Memory B cell (primary cell): ENCODE data around the gene APOM.
A peak's percentile ranks its signal among the peaks of the same experiment; 100 is the strongest.

Experiments
- ATAC-seq: fragments of 150-1000 bp; cut with Tn5 transposase; 2 replicates; pipeline ENCODE4 v1.10.0; 2021; ENCODE audit warnings: low read depth, mild to moderate bottlenecking, moderate library complexity
- DNase-seq, 2 donors: peaks; one replicate each; pipeline ENCODE4 v3.0.0; 2022; ENCODE audit warnings: low spot score in 2 of 2
- H3K27ac Mint-ChIP-seq: one replicate; pipeline ENCODE4 v1.8.0; 2022; ENCODE audit warnings: mild to moderate bottlenecking, moderate library complexity, mixed read lengths
- H3K27me3 Mint-ChIP-seq: one replicate; pipeline ENCODE4 v1.8.0; 2022; ENCODE audit warnings: mixed read lengths
- H3K36me3 Mint-ChIP-seq: one replicate; pipeline ENCODE4 v1.8.0; 2022; ENCODE audit warnings: mild to moderate bottlenecking, mixed read lengths
- H3K4me1 Mint-ChIP-seq: one replicate; pipeline ENCODE4 v1.8.0; 2022; ENCODE audit warnings: mixed read lengths
- H3K4me3 Mint-ChIP-seq: one replicate; pipeline ENCODE4 v1.8.0; 2022; ENCODE audit warnings: mild to moderate bottlenecking, moderate library complexity, mixed read lengths
- H3K9me3 Mint-ChIP-seq: one replicate; pipeline ENCODE4 v1.8.0; 2022; ENCODE audit warnings: mixed read lengths

APOM gene

GRCh38 chr6:31658983-31659648 lies 3.4 kb downstream of the APOM start:
- Mint-ChIP-seq H3K36me3 (peaks cover 20% of the 10 kb centered on the region), H3K27me3 (no peaks in the 10 kb centered on the region), H3K4me3 (peak overlapping the region; percentile 94)

GRCh38 chr6:31659649-31660380 lies 4.1 kb downstream of the APOM start:
- Mint-ChIP-seq H3K36me3 (peaks cover 23% of the 10 kb centered on the region), H3K9me3 (no peaks in the 10 kb centered on the region), H3K27me3 (no peaks in the 10 kb centered on the region), H3K4me3 (peak overlapping the region; percentile 94), H3K4me1 (peaks cover 69% of the 10 kb centered on the region), H3K27ac (peak overlapping the region; percentile 87)
- DNase-seq = no peak
- peak; percentile 62 for ATAC-seq

More at GRCh38 chr6:31658983-31659648, 3.4 kb downstream of the APOM start:
- ATAC-seq = no peak
- DNase-seq = no peak
- H3K9me3 Mint-ChIP-seq = no peaks in the 10 kb centered on the region
- peak overlapping the region; percentile 87 for H3K27ac Mint-ChIP-seq
- H3K4me1 Mint-ChIP-seq = peaks cover 62% of the 10 kb centered on the region

- peaks cover 21% of the 10 kb centered on the region for H3K36me3 Mint-ChIP-seq
- H3K4me1 Mint-ChIP-seq = peaks cover 69% of the 10 kb centered on the region
- peak; percentile 59 for ATAC-seq
- no peaks in the 10 kb centered on the region for H3K9me3 Mint-ChIP-seq
- H3K27ac Mint-ChIP-seq = peak within 1 kb of the TSS; percentile 87
- peak; percentile 43 to 69 for DNase-seq
- H3K27me3 Mint-ChIP-seq = no peaks in the 10 kb centered on the region
- H3K4me3 Mint-ChIP-seq = peak within 1 kb of the TSS; percentile 94
These were observed 4.9 kb downstream of the APOM start, which contains the start of gene C6orf47 for GRCh38 chr6:31660381-31661261. Gene C6orf47, minus strand, starts transcription at chr6:31660778. Its CDS starts 831 bp downstream, at chr6:31659947.

GRCh38 chr6:31661262-31662123 lies 5.8 kb downstream of the APOM start:
- ATAC-seq (no peak), DNase-seq (no peak)
- no peaks in the 10 kb centered on the region for H3K9me3 Mint-ChIP-seq
- H3K4me3 Mint-ChIP-seq = peak overlapping the region; percentile 94
- peaks cover 17% of the 10 kb centered on the region for H3K36me3 Mint-ChIP-seq
- H3K27ac Mint-ChIP-seq = peak overlapping the region; percentile 87
- H3K4me1 Mint-ChIP-seq = peaks cover 66% of the 10 kb centered on the region
- no peaks in the 10 kb centered on the region for H3K27me3 Mint-ChIP-seq

DNA sequence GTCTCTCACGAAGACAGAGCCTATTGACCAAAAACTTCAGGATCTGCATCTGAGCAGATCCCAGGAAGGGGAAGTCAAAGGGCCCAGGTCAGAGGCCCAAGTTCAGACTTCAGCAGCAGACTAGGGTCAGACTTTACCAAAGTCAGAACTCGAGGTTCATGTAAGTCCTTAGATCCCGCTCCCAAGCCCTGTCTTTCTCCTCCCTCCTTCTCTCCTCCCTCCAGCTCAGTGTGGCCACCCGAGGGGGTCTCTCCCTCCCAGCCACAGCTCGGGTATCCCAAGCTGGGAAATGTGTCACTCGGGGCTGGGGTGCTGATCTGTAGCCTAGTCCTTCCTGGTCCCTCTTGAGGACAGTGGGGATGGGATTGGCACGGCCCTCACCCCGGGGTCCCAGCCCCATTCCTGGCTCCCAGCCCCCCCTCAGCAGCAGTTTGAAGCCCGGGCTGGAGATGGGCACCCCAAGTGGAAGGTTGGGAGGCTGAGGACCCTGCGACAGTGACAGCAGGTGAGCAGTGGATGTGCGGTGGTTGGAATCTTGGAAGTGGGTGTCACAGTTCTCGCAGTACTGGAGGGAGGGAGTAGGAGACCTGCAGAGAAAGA lies 6.5 kb downstream of the APOM start:
- Mint-ChIP-seq H3K27ac (no peak overlapping the region), H3K4me3 (peak overlapping the region; percentile 52), H3K9me3 (no peaks in the 10 kb centered on the region), H3K36me3 (peaks cover 14% of the 10 kb centered on the region), H3K27me3 (no peaks in the 10 kb centered on the region), H3K4me1 (peaks cover 67% of the 10 kb centered on the region)
- ATAC-seq = no peak
- DNase-seq = no peak

GRCh38 chr6:31663126-31663960 lies 7.6 kb downstream of the APOM start:
- H3K36me3 Mint-ChIP-seq = peaks cover 19% of the 10 kb centered on the region
- no peaks in the 10 kb centered on the region for H3K9me3 Mint-ChIP-seq
- H3K4me3 Mint-ChIP-seq = peak overlapping the region; percentile 95
- H3K4me1 Mint-ChIP-seq = peaks cover 63% of the 10 kb centered on the region
- no peak for ATAC-seq
- H3K27me3 Mint-ChIP-seq = no peaks in the 10 kb centered on the region
- H3K27ac Mint-ChIP-seq = peak overlapping the region; percentile 97
- DNase-seq = no peak

DNA sequence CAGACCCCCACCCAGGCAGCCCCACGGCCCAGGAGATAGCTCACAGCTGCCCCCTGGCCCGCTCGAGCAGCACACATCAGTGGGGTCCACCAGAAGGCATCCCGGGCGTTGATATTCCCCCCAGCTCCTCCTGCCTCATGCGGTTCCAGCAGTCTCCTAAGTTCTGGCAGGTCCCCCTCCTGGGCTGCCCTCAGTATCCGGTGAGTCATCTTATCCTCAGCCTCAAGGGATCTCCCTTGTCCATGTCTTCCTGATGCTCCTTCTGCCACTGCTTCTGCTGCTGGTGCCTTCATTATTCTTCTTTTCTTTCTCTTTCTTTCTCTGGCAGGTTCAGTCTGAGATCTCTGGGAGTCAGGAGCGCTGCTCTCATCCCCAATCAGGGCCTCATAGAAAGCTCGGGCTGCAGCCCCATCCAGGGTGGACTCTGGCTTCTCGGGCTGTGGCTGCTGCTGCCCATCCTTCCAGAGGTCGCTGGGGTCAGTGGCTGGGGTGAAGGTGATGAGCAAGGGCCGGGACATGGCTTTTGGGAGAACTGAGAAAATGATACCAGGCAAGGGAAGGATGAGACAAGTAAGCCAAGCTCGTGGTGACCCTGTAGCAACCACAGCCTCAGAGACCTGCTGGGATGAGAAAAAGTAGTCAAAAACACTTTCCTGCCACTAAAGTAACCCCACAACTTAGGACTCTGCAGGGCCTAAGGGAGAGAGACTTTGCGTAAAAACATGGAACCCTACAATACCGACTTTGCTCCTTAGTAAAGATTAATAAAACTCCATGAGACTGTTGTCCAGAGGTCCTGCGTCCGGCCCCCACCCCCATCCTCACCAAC lies 8.5 kb downstream of the APOM start:
- H3K4me3 Mint-ChIP-seq = peak overlapping the region; percentile 95
- DNase-seq (no peak), ATAC-seq (no peak)
- no peaks in the 10 kb centered on the region for H3K9me3 Mint-ChIP-seq
- peaks cover 21% of the 10 kb centered on the region for H3K36me3 Mint-ChIP-seq
- peak overlapping the region; percentile 97 for H3K27ac Mint-ChIP-seq
- H3K4me1 Mint-ChIP-seq = peaks cover 56% of the 10 kb centered on the region
- H3K27me3 Mint-ChIP-seq = no peaks in the 10 kb centered on the region

GRCh38 chr6:31664790-31665500 lies 9.3 kb downstream of the APOM start, which contains the start of gene GPANK1:
Gene GPANK1, minus strand, starts transcription at chr6:31664997. Its CDS starts 519 bp downstream, at chr6:31664478.
- Mint-ChIP-seq H3K36me3 (peaks cover 21% of the 10 kb centered on the region), H3K27me3 (no peaks in the 10 kb centered on the region), H3K4me3 (peak within 1 kb of the TSS; percentile 95), H3K27ac (peak within 1 kb of the TSS; percentile 97), H3K9me3 (no peaks in the 10 kb centered on the region), H3K4me1 (peaks cover 48% of the 10 kb centered on the region)
- peak; percentile 39 for ATAC-seq
- DNase-seq = peak; percentile 75 to 79

DNA sequence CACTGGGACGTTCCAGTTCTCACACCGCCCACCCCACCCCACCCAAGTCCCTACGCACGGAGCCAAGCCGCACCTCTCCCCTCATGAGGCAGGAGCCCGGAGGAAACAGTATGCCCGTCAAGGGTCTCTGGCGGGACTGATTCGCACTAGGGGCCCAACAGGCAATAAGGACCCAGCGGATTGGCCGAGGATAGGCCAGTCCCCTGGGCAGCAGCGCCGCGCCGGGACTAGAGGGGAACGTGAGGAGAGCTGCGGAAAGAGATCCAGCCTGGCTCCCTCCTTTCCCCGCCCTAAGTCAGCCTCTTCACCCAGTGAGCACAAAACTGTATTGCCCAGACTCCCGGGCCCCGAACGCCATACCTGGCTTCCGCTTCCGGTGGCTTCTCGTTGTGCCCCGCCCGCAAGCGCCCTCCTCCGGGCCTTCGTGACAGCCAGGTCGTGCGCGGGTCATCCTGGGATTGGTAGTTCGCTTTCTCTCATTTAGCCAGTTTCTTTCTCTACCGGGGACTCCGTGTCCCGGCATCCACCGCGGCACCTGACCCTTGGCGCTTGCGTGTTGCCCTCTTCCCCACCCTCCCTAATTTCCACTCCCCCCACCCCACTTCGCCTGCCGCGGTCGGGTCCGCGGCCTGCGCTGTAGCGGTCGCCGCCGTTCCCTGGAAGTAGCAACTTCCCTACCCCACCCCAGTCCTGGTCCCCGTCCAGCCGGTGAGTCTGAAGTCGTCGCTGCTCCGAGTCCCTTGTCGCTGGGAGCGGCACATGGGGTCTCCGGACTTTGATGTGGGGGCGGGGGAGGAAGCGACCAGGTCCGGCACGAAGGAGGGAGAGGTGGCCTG lies 10.0 kb downstream of the APOM start, which contains the start of gene CSNK2B:
Gene CSNK2B, plus strand, starts transcription at position 580 of the 836 bp plus-strand sequence. CDS start 752 bp downstream, outside the sequence.
- Mint-ChIP-seq H3K4me1 (peaks cover 43% of the 10 kb centered on the region), H3K27me3 (no peaks in the 10 kb centered on the region), H3K4me3 (peak within 1 kb of the TSS; percentile 95), H3K36me3 (peaks cover 21% of the 10 kb centered on the region), H3K27ac (peak within 1 kb of the TSS; percentile 97), H3K9me3 (no peaks in the 10 kb centered on the region)
- peak; percentile 83 for ATAC-seq
- peak; percentile 89 to 94 for DNase-seq

- no peaks in the 10 kb centered on the region for H3K27me3 Mint-ChIP-seq
- H3K4me3 Mint-ChIP-seq = peak overlapping the region; percentile 95
- peaks cover 37% of the 10 kb centered on the region for H3K4me1 Mint-ChIP-seq
- no peaks in the 10 kb centered on the region for H3K9me3 Mint-ChIP-seq
- H3K36me3 Mint-ChIP-seq = peaks cover 24% of the 10 kb centered on the region
- H3K27ac Mint-ChIP-seq = peak overlapping the region; percentile 97
- DNase-seq (no peak), ATAC-seq (no peak)
These were observed 10.8 kb downstream of the APOM start for GRCh38 chr6:31666337-31666965.
